ENCODE measurements around the gene ZNF385D. TPM values are rescaled to one million over a fixed set of nuclear protein-coding genes. Genes with fewer than 3 reads are reported as not detected.

Gene ZNF385D
- total RNA-seq, 1 experiment from 2014 or later, result not detected

GRCh38 chr3:21795152-21795837 is 44.3 kb upstream of the ZNF385D start:
- no TSS peak for BruUV-seq (replicated peaks)
- no peak overlapping the region for H3K4me3 Mint-ChIP-seq (ENCODE audit: unreplicated experiment)
- H3K27me3 ChIP-seq (replicated peaks; ENCODE audit: control insufficient read depth, insufficient read depth, low read length), result no peaks in the 10 kb centered on the region
- no peak for TF ChIP-seq CTCF (IDR thresholded peaks at IDR 0.05; ENCODE audit: insufficient read depth in 1 of 2, low read depth in 1 of 2, low read length in 1 of 2, severe bottlenecking in 1 of 2, unreplicated experiment in 1 of 2)
- H3K4me3 ChIP-seq (ENCODE audit: low read depth, low read length), result no peak overlapping the region
- POLR2A ChIA-PET, result no interaction called here
- H3K9me3 Mint-ChIP-seq (ENCODE audit: unreplicated experiment), result no peaks in the 10 kb centered on the region
- no peaks in the 10 kb centered on the region for H3K4me1 Mint-ChIP-seq (ENCODE audit: low read depth, unreplicated experiment)
- H3K4me1 ChIP-seq, result no peaks in the 10 kb centered on the region
- H3K27me3 Mint-ChIP-seq (ENCODE audit: insufficient read depth, unreplicated experiment), result no peaks in the 10 kb centered on the region
- intact Hi-C loops (cut with micrococcal nuclease; ENCODE audit: unreplicated experiment), result no loop called here
- CTCF ChIA-PET, result no interaction called here
- no peaks in the 10 kb centered on the region for H3K9me3 ChIP-seq
- H3K36me3 Mint-ChIP-seq (ENCODE audit: insufficient read depth, unreplicated experiment), result no peaks in the 10 kb centered on the region
- DNase-seq, result no peak
- H3K27ac Mint-ChIP-seq (ENCODE audit: unreplicated experiment), result no peak overlapping the region
- no peaks in the 10 kb centered on the region for H3K36me3 ChIP-seq (ENCODE audit: control insufficient read depth, insufficient read depth, low read length)

GRCh38 chr3:21794291-21794690 is 43.3 kb upstream of the ZNF385D start:
- no peak overlapping the region for H3K4me3 ChIP-seq (ENCODE audit: low read depth, low read length)
- H3K4me3 Mint-ChIP-seq (ENCODE audit: unreplicated experiment), result no peak overlapping the region
- no TSS peak for BruUV-seq (replicated peaks)
- H3K9me3 Mint-ChIP-seq (ENCODE audit: unreplicated experiment), result no peaks in the 10 kb centered on the region
- intact Hi-C loops (cut with micrococcal nuclease; ENCODE audit: unreplicated experiment), result no loop called here
- H3K36me3 ChIP-seq (ENCODE audit: control insufficient read depth, insufficient read depth, low read length), result no peaks in the 10 kb centered on the region
- CTCF ChIA-PET, result no interaction called here
- H3K4me1 ChIP-seq, result no peaks in the 10 kb centered on the region
- no peaks in the 10 kb centered on the region for H3K4me1 Mint-ChIP-seq (ENCODE audit: low read depth, unreplicated experiment)
- POLR2A ChIA-PET, result no interaction called here
- no peaks in the 10 kb centered on the region for H3K9me3 ChIP-seq
- no peak for TF ChIP-seq CTCF (IDR thresholded peaks at IDR 0.05; ENCODE audit: insufficient read depth in 1 of 2, low read depth in 1 of 2, low read length in 1 of 2, severe bottlenecking in 1 of 2, unreplicated experiment in 1 of 2)
- no peak for DNase-seq
- H3K36me3 Mint-ChIP-seq (ENCODE audit: insufficient read depth, unreplicated experiment), result no peaks in the 10 kb centered on the region
- no peaks in the 10 kb centered on the region for H3K27me3 Mint-ChIP-seq (ENCODE audit: insufficient read depth, unreplicated experiment)
- H3K27me3 ChIP-seq (replicated peaks; ENCODE audit: control insufficient read depth, insufficient read depth, low read length), result no peaks in the 10 kb centered on the region
- no peak overlapping the region for H3K27ac Mint-ChIP-seq (ENCODE audit: unreplicated experiment)

GRCh38 chr3:21792176-21792575 is 41.2 kb upstream of the ZNF385D start:
- POLR2A ChIA-PET, result no interaction called here
- Mint-ChIP-seq H3K9me3 (ENCODE audit: unreplicated experiment) (no peaks in the 10 kb centered on the region), H3K27ac (ENCODE audit: unreplicated experiment) (no peak overlapping the region), H3K36me3 (ENCODE audit: insufficient read depth, unreplicated experiment) (no peaks in the 10 kb centered on the region), H3K27me3 (ENCODE audit: insufficient read depth, unreplicated experiment) (peaks cover 6% of the 10 kb centered on the region), H3K4me1 (ENCODE audit: low read depth, unreplicated experiment) (no peaks in the 10 kb centered on the region), H3K4me3 (ENCODE audit: unreplicated experiment) (no peak overlapping the region)
- no peaks in the 10 kb centered on the region for H3K27me3 ChIP-seq (replicated peaks; ENCODE audit: control insufficient read depth, insufficient read depth, low read length)
- CTCF ChIA-PET, result no interaction called here
- no peaks in the 10 kb centered on the region for H3K36me3 ChIP-seq (ENCODE audit: control insufficient read depth, insufficient read depth, low read length)
- no peak for TF ChIP-seq CTCF (IDR thresholded peaks at IDR 0.05; ENCODE audit: insufficient read depth in 1 of 2, low read depth in 1 of 2, low read length in 1 of 2, severe bottlenecking in 1 of 2, unreplicated experiment in 1 of 2)
- no TSS peak for BruUV-seq (replicated peaks)
- no peak overlapping the region for H3K4me3 ChIP-seq (ENCODE audit: low read depth, low read length)
- intact Hi-C loops (cut with micrococcal nuclease; ENCODE audit: unreplicated experiment), result no loop called here
- no peak for DNase-seq
- H3K4me1 ChIP-seq, result no peaks in the 10 kb centered on the region
- no peaks in the 10 kb centered on the region for H3K9me3 ChIP-seq

Data from Caco-2 (cell line).